NT2/D1 (cell line): ENCODE results near the gene RNF130.

Experiments used
- SUZ12 ChIP-seq: IDR thresholded peaks from 2 replicates; pipeline ENCODE4 v1.6.1; 2011; ENCODE audit not compliant: insufficient read length, insufficient read depth; ENCODE audit errors: extremely low read depth
- YY1 ChIP-seq: IDR thresholded peaks from 2 replicates; pipeline ENCODE4 v1.6.1; 2011; ENCODE audit not compliant: insufficient read length, insufficient read depth
- ZNF274 ChIP-seq: IDR thresholded peaks from 2 replicates; pipeline ENCODE4 v1.6.1; 2011; ENCODE audit warnings: mild to moderate bottlenecking, low read depth, low read length

- no peak for TF ChIP-seq YY1
- TF ChIP-seq ZNF274 = no peak
- TF ChIP-seq SUZ12 = no peak
Observed at GRCh38 chr5:179918742-179919486, 152.6 kb downstream of the RNF130 start.
